Skeletal muscle satellite cell (primary cell): Measurements from ENCODE around the gene ASAP3.
"Not testable (repeated sequence)": the region's sequence is repeated elsewhere in the genome, so short reads cannot be mapped to it uniquely, and the experiment has no call there.

Source experiments
- H3K27me3 ChIP-seq: 2 replicates; pipeline ENCODE4 v1.7.0; 2013; ENCODE audit warnings: low read length; ENCODE audit not compliant: control insufficient read depth, insufficient read depth
- H3K36me3 ChIP-seq: 2 replicates; pipeline ENCODE4 v1.7.0; 2013; ENCODE audit warnings: mild to moderate bottlenecking, control low read depth, low read length; ENCODE audit not compliant: insufficient read depth
- H3K4me1 ChIP-seq: 2 replicates; pipeline ENCODE4 v1.7.0; 2013; ENCODE audit warnings: low read length; ENCODE audit not compliant: control insufficient read depth, insufficient read depth
- H3K4me2 ChIP-seq: 2 replicates; pipeline ENCODE4 v1.7.0; 2013; ENCODE audit warnings: mild to moderate bottlenecking, low read length
- H3K4me3 ChIP-seq: 2 replicates; pipeline ENCODE4 v1.7.0; 2013; ENCODE audit warnings: low read length
- H3K9ac ChIP-seq: 2 replicates; pipeline ENCODE4 v1.7.0; 2013; ENCODE audit warnings: mild to moderate bottlenecking, low read depth, low read length, moderate library complexity
- H3K9me3 ChIP-seq: replicated peaks from 2 replicates; pipeline ENCODE4 v1.7.0; 2013; ENCODE audit warnings: mild to moderate bottlenecking, control low read depth, low read length

ASAP3 gene

DNA sequence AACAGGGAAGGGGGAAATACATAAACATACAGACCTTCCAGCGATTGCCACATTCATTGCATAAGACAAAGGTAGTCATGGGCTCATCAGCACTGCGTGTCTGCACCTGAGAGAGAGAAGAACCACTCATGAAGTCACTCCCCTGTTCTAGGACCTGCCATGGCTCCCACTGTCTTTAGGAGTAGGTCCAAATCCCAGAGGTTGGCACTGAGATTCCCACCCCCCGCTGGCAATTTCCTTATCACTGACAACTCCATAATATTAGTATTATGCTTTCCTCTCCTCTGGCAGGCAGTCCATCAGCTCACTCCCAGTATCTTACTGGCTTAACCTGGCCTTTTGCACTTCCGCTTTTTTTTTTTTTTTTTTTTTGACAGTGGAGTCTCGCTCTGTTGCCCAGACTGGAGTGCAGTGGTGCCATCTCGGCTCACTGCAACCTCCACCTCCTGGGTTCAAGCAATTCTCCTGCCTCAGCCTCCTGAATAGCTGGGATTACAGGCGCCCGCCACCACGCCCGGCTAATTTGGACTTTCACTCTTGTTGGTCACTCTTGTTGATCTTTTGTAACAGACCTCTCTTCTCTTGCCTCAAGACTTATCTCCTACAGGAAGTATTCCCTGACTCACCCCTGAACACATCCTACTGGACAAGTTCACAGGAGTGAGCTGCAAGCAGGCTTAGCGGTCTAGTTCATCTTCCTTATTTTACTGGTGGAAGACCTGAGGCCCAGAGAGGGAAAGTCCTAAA is 99.5 kb downstream of the ASAP3 start:
- H3K4me2 ChIP-seq: no peak overlapping the region
- no peak overlapping the region for H3K4me3 ChIP-seq
- no peaks in the 10 kb centered on the region for H3K9me3 ChIP-seq
- no peak overlapping the region for H3K9ac ChIP-seq
- no peaks in the 10 kb centered on the region for H3K36me3 ChIP-seq
- no peaks in the 10 kb centered on the region for H3K27me3 ChIP-seq
- peaks cover 17% of the 10 kb centered on the region for H3K4me1 ChIP-seq

DNA sequence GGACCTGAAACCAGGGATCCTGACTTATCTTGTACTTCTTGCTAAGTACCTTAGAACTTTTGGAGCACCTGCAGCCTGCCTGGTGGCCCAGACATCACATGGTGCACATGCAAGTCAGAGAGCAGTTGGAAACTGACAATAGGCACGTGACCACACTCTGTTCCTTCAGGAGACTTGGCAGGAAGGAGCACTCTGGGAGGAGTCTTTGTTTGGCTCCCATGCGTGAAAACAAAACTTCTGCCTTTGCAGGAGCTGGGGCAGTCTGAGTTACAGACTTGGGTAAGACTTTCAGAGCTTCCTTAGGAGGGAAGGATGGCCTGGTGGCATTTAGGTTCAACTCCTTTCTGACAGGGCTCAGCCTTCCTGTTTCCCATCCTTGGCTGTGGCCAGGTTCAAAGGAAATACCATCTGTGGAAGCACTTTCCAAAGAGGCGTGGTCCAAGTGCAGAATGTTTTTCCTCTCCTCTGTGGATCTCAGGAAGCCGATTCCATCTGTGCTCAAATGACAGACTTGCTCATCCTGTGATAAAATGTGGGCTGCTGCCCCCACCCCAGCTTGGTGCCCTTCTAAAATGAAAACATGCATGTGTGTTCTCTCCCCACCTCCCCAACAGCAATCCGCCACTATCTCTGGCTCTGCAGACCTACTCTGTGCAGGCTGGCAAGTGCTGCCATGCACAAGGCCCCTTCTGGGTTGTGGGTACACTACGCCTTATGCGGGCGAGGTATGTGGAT is 100.2 kb downstream of the ASAP3 start:
- H3K4me1 ChIP-seq: peaks cover 17% of the 10 kb centered on the region
- no peak overlapping the region for H3K4me3 ChIP-seq
- no peaks in the 10 kb centered on the region for H3K36me3 ChIP-seq
- H3K4me2 ChIP-seq: no peak overlapping the region
- H3K9me3 ChIP-seq: no peaks in the 10 kb centered on the region
- H3K9ac ChIP-seq: no peak overlapping the region
- no peaks in the 10 kb centered on the region for H3K27me3 ChIP-seq

DNA sequence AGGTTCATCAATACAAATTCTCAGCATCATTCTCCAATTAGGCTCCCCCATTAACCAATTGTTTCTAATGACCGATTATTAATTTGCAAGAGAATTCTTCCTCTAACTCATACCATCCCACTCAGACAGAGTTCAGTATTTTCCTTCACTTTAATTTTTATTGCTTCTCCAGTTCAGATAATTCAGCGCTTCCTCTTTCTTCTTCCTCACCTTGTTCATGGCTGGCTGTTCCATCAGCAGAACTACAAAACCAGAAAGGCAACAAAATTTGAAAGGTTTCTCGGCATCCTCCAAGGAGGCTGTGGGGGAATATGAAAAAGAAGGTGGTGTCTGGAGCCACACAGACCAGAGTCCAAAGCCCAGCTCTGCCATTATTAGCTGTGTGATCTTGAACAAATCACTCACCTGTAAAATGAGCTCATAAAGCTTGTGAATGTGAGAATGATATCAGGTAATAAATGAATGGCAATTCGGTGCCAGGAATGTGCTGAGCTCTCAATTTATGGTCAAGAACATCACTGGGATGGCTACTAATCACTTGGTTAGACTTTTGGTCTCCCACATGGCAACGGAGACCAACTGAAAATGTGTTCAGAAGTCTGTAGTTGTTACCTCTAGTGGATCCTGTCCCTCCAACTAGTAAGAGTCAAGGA is 102.6 kb downstream of the ASAP3 start:
- no peak overlapping the region for H3K9ac ChIP-seq
- no peak overlapping the region for H3K4me2 ChIP-seq
- no peaks in the 10 kb centered on the region for H3K9me3 ChIP-seq
- H3K36me3 ChIP-seq: no peaks in the 10 kb centered on the region
- peaks cover 36% of the 10 kb centered on the region for H3K4me1 ChIP-seq
- no peaks in the 10 kb centered on the region for H3K27me3 ChIP-seq
- no peak overlapping the region for H3K4me3 ChIP-seq

- H3K9me3 ChIP-seq: no peaks in the 10 kb centered on the region
- peaks cover 37% of the 10 kb centered on the region for H3K4me1 ChIP-seq
- H3K9ac ChIP-seq: no peak overlapping the region
These were observed 103.3 kb downstream of the ASAP3 start for GRCh38 chr1:23380719-23381118.

GRCh38 chr1:23380236-23380635 is 103.7 kb downstream of the ASAP3 start:
- not testable (repeated sequence) for H3K9me3 ChIP-seq, H3K4me3 ChIP-seq, H3K36me3 ChIP-seq, H3K9ac ChIP-seq, H3K27me3 ChIP-seq, H3K4me2 ChIP-seq
- H3K4me1 ChIP-seq: peaks cover 35% of the 10 kb centered on the region

More at GRCh38 chr1:23380719-23381118, 103.3 kb downstream of the ASAP3 start:
- no peak overlapping the region for H3K4me2 ChIP-seq
- no peak overlapping the region for H3K4me3 ChIP-seq
- H3K27me3 ChIP-seq: no peaks in the 10 kb centered on the region
- H3K36me3 ChIP-seq: no peaks in the 10 kb centered on the region
